Measurements from ENCODE around the gene NUP93. TPM values are rescaled to one million over a fixed set of nuclear protein-coding genes. Genes with fewer than 3 reads are reported as not detected.

Gene NUP93
- total RNA-seq, 2 experiments from 2014 or later = 129 to 143 TPM

GRCh38 chr16:56765949-56766348, 36.0 kb downstream of the NUP93 start:
- ChIA-PET POLR2A (no interaction called here), CTCF (interaction anchor here (0.6 to 1.1 kb wide), 3 partner anchors 63 to 86 kb away, joined by 3 read pairs; no protein-coding TSS in a partner anchor)
- ATAC-seq (no peak), DNase-seq (no peak)
- Mint-ChIP-seq H3K4me1 (ENCODE audit: low read depth) (peaks cover 4% of the 10 kb centered on the region), H3K9me3 (ENCODE audit: insufficient read depth) (no peaks in the 10 kb centered on the region), H3K27ac (no peak overlapping the region), H3K27me3 (ENCODE audit: low read depth) (no peaks in the 10 kb centered on the region), H3K36me3 (ENCODE audit: low read depth) (peaks cover 16% of the 10 kb centered on the region), H3K4me3 (no peak overlapping the region)

GRCh38 chr16:56767024-56767423, 37.1 kb downstream of the NUP93 start:
- no peak for ATAC-seq
- CTCF ChIA-PET = interaction anchor here (1.0 kb wide), 1 partner anchor 26 kb away, joined by 3 read pairs; no protein-coding TSS in a partner anchor

DNA sequence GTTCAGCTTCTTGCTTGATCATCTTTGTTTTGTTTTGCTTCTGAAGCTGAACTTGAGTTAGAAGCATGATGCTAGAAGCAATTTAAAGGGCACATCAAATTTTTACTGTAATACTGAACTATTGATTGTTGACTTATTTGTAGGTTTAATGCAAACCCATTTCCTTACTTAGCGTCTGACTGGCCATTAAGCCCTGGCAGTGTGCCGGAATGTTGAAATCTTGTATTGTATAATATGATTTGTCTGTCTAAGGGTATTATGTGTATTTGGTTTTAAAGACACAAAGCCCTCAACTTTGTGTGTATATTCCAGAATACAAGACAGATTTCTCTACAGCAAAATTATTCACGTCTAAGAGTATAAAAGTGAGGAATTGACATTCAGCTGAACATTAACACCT, 39.7 kb downstream of the NUP93 start:
- no peak for DNase-seq
- ATAC-seq = no peak
- Mint-ChIP-seq H3K36me3 (ENCODE audit: low read depth) (peaks cover 5% of the 10 kb centered on the region), H3K4me1 (ENCODE audit: low read depth) (peaks cover 24% of the 10 kb centered on the region), H3K9me3 (ENCODE audit: insufficient read depth) (no peaks in the 10 kb centered on the region), H3K27ac (no peak overlapping the region), H3K4me3 (no peak overlapping the region), H3K27me3 (ENCODE audit: low read depth) (no peaks in the 10 kb centered on the region)
- ChIA-PET CTCF (interaction anchor here (1.1 to 1.2 kb wide), 2 partner anchors 20 to 68 kb away, joined by 3 to 4 read pairs; no protein-coding TSS in a partner anchor), POLR2A (interaction anchor here (1.1 kb wide), 1 partner anchor 10 kb away, joined by 3 read pairs; no protein-coding TSS in a partner anchor)

More at GRCh38 chr16:56767024-56767423, 37.1 kb downstream of the NUP93 start:
- DNase-seq = no peak
- Mint-ChIP-seq H3K36me3 (ENCODE audit: low read depth) (peaks cover 11% of the 10 kb centered on the region), H3K9me3 (ENCODE audit: insufficient read depth) (no peaks in the 10 kb centered on the region), H3K4me3 (no peak overlapping the region), H3K27me3 (ENCODE audit: low read depth) (no peaks in the 10 kb centered on the region), H3K27ac (peak overlapping the region; percentile 23), H3K4me1 (ENCODE audit: low read depth) (peaks cover 14% of the 10 kb centered on the region)
- POLR2A ChIA-PET = no interaction called here

- POLR2A ChIA-PET = interaction anchor here (1.2 kb wide), 1 partner anchor 161 kb away, joined by 4 read pairs; no protein-coding TSS in a partner anchor
- H3K4me3 Mint-ChIP-seq = peak overlapping the region; percentile 16
- no peaks in the 10 kb centered on the region for H3K9me3 Mint-ChIP-seq (ENCODE audit: insufficient read depth)
- ATAC-seq (peak; percentile 47), DNase-seq (no peak)
- no peaks in the 10 kb centered on the region for H3K36me3 Mint-ChIP-seq (ENCODE audit: low read depth)
- H3K4me1 Mint-ChIP-seq (ENCODE audit: low read depth) = peaks cover 23% of the 10 kb centered on the region
- H3K27ac Mint-ChIP-seq = peak overlapping the region; percentile 74
- CTCF ChIA-PET = interaction anchor here (1.2 kb wide), 1 partner anchor 22 kb away, joined by 3 read pairs; no protein-coding TSS in a partner anchor
- no peaks in the 10 kb centered on the region for H3K27me3 Mint-ChIP-seq (ENCODE audit: low read depth)
These were observed 41.8 kb downstream of the NUP93 start for GRCh38 chr16:56771558-56772279.

GRCh38 chr16:56773532-56773931, 43.6 kb downstream of the NUP93 start:
- Mint-ChIP-seq H3K36me3 (ENCODE audit: low read depth) (no peaks in the 10 kb centered on the region), H3K27ac (no peak overlapping the region), H3K4me1 (ENCODE audit: low read depth) (peaks cover 23% of the 10 kb centered on the region), H3K9me3 (ENCODE audit: insufficient read depth) (no peaks in the 10 kb centered on the region), H3K4me3 (no peak overlapping the region), H3K27me3 (ENCODE audit: low read depth) (no peaks in the 10 kb centered on the region)
- CTCF ChIA-PET = no interaction called here
- ATAC-seq = no peak
- POLR2A ChIA-PET = no interaction called here
- no peak for DNase-seq

DNA sequence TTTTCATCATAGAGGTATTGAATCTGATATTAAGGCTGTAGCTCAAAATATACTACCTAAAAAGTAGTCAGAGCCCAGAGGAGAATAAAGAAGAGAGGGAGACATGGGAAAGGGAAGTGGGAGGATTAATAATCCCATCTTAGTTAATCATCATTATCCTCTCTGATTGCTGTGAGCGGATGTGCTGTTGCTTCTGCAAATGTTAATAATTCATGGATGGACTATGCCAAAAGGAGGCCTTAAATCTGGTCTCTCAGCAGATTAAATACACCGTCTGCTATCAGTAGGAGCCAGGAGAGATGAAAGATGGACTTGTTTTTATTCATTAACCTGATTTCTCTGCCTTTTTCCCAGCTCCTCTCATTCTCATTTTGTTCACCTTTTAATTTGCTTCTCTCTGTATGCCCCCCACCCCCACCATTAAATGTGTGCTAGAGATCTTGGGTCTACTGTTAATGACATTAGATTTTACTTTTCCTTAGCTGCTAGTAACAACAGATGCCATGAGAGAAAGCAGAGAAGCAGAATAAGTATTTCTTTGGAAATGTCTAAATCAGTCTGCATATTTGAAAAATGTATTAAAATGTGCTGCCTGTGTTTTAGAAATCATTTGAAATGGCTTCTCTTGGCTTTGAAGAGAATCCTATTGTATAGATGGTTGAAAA, 44.2 kb downstream of the NUP93 start:
- H3K9me3 Mint-ChIP-seq (ENCODE audit: insufficient read depth) = no peaks in the 10 kb centered on the region
- H3K4me1 Mint-ChIP-seq (ENCODE audit: low read depth) = peaks cover 23% of the 10 kb centered on the region
- H3K27ac Mint-ChIP-seq = no peak overlapping the region
- POLR2A ChIA-PET = interaction anchor here (0.6 kb wide), 1 partner anchor 68 kb away, joined by 4 read pairs; no protein-coding TSS in a partner anchor
- no peak overlapping the region for H3K4me3 Mint-ChIP-seq
- H3K36me3 Mint-ChIP-seq (ENCODE audit: low read depth) = no peaks in the 10 kb centered on the region
- no peak for DNase-seq
- CTCF ChIA-PET = no interaction called here
- ATAC-seq = no peak
- no peaks in the 10 kb centered on the region for H3K27me3 Mint-ChIP-seq (ENCODE audit: low read depth)

- DNase-seq = no peak
- CTCF ChIA-PET = no interaction called here
- Mint-ChIP-seq H3K9me3 (ENCODE audit: insufficient read depth) (no peaks in the 10 kb centered on the region), H3K4me3 (no peak overlapping the region), H3K4me1 (ENCODE audit: low read depth) (peaks cover 29% of the 10 kb centered on the region), H3K36me3 (ENCODE audit: low read depth) (no peaks in the 10 kb centered on the region), H3K27me3 (ENCODE audit: low read depth) (no peaks in the 10 kb centered on the region), H3K27ac (no peak overlapping the region)
- POLR2A ChIA-PET = no interaction called here
- no peak for ATAC-seq
These were observed 45.2 kb downstream of the NUP93 start for GRCh38 chr16:56775162-56775561.

DNA sequence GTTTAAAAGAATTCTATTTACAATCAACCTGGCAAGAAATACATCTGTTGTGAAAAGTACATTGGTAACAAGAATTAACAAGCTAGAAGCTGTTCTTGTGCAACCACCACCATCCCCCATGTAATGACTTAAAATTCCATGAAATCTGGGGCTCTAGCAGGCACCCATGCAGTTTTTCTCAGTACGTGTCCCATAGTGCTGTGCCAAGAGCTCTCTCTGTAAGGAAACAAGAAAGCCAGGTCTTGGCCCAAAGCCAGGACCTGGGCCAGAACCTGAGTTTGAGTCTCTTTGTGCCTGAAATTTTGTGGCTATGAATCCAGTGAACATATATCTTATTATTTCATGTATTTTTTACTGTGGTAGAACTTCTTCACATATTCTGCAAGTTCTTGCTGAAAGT, 46.6 kb downstream of the NUP93 start:
- H3K4me1 Mint-ChIP-seq (ENCODE audit: low read depth) = peaks cover 36% of the 10 kb centered on the region

GRCh38 chr16:56777001-56777400, 47.1 kb downstream of the NUP93 start:
- Mint-ChIP-seq H3K27ac (no peak overlapping the region), H3K4me3 (no peak overlapping the region), H3K9me3 (ENCODE audit: insufficient read depth) (no peaks in the 10 kb centered on the region), H3K4me1 (ENCODE audit: low read depth) (peaks cover 36% of the 10 kb centered on the region), H3K36me3 (ENCODE audit: low read depth) (no peaks in the 10 kb centered on the region), H3K27me3 (ENCODE audit: low read depth) (no peaks in the 10 kb centered on the region)
- ChIA-PET POLR2A (interaction anchor here (1.0 kb wide), 1 partner anchor 8 kb away, joined by 3 read pairs; no protein-coding TSS in a partner anchor), CTCF (interaction anchor here (0.6 to 1.0 kb wide), 2 partner anchors 52 to 316 kb away, joined by 3 to 4 read pairs; no protein-coding TSS in a partner anchor)
- ATAC-seq (no peak), DNase-seq (no peak)

More for the DNA sequence above, 46.6 kb downstream of the NUP93 start:
- ChIA-PET POLR2A (no interaction called here), CTCF (no interaction called here)
- Mint-ChIP-seq H3K9me3 (ENCODE audit: insufficient read depth) (no peaks in the 10 kb centered on the region), H3K27ac (no peak overlapping the region), H3K36me3 (ENCODE audit: low read depth) (no peaks in the 10 kb centered on the region), H3K27me3 (ENCODE audit: low read depth) (no peaks in the 10 kb centered on the region), H3K4me3 (no peak overlapping the region)
- ATAC-seq = no peak
- DNase-seq = no peak

GRCh38 chr16:56777482-56777881, 47.6 kb downstream of the NUP93 start:
- Mint-ChIP-seq H3K27me3 (ENCODE audit: low read depth) (no peaks in the 10 kb centered on the region), H3K4me3 (no peak overlapping the region), H3K4me1 (ENCODE audit: low read depth) (peaks cover 33% of the 10 kb centered on the region), H3K9me3 (ENCODE audit: insufficient read depth) (no peaks in the 10 kb centered on the region), H3K27ac (no peak overlapping the region), H3K36me3 (ENCODE audit: low read depth) (no peaks in the 10 kb centered on the region)
- POLR2A ChIA-PET = interaction anchor here (1.0 kb wide), 1 partner anchor 9 kb away, joined by 3 read pairs; no protein-coding TSS in a partner anchor
- CTCF ChIA-PET = interaction anchor here (0.6 to 1.1 kb wide), 3 partner anchors 16 to 315 kb away, joined by 3 to 4 read pairs (median 4); no protein-coding TSS in a partner anchor
- DNase-seq (no peak), ATAC-seq (no peak)

GRCh38 chr16:56779906-56780305, 50.0 kb downstream of the NUP93 start:
- ChIA-PET POLR2A (interaction anchor here (1.0 kb wide), 1 partner anchor 11 kb away, joined by 3 read pairs; no protein-coding TSS in a partner anchor), CTCF (interaction anchor here (0.6 to 1.9 kb wide), 5 partner anchors 9 to 106 kb away, joined by 3 to 5 read pairs (median 3); no protein-coding TSS in a partner anchor)
- H3K36me3 Mint-ChIP-seq (ENCODE audit: low read depth) = no peaks in the 10 kb centered on the region
- peaks cover 30% of the 10 kb centered on the region for H3K4me1 Mint-ChIP-seq (ENCODE audit: low read depth)
- no peaks in the 10 kb centered on the region for H3K9me3 Mint-ChIP-seq (ENCODE audit: insufficient read depth)
- H3K27me3 Mint-ChIP-seq (ENCODE audit: low read depth) = no peaks in the 10 kb centered on the region
- DNase-seq (no peak), ATAC-seq (no peak)
- H3K4me3 Mint-ChIP-seq = no peak overlapping the region
- no peak overlapping the region for H3K27ac Mint-ChIP-seq

DNA sequence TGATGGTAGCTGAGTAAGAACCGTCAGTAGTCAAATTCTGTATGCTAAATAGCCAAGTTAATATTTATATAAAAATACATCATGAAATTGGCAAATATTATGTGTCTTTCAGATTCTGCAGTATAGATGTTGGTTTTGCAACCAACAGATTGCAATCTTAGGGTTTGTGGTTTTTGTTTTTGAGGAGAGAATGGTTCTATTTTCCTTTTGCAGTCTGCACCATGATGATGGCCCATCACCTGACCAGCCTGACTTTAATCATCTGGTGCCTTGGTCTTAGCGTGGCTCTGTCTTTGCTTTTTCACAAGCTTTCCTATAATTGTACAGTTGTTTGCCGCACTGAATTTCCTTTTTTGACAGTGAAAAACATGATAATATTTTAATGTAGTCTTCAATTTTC, 50.7 kb downstream of the NUP93 start:
- Mint-ChIP-seq H3K36me3 (ENCODE audit: low read depth) (no peaks in the 10 kb centered on the region), H3K27ac (no peak overlapping the region), H3K4me3 (no peak overlapping the region), H3K9me3 (ENCODE audit: insufficient read depth) (no peaks in the 10 kb centered on the region), H3K27me3 (ENCODE audit: low read depth) (no peaks in the 10 kb centered on the region), H3K4me1 (ENCODE audit: low read depth) (peaks cover 30% of the 10 kb centered on the region)
- CTCF ChIA-PET = interaction anchor here (1.2 to 1.9 kb wide), 4 partner anchors 8 to 107 kb away, joined by 3 to 5 read pairs (median 4); no protein-coding TSS in a partner anchor
- POLR2A ChIA-PET = no interaction called here
- ATAC-seq = peak; percentile 76
- DNase-seq = peak; percentile 33

All from activated CD8-positive, alpha-beta T cell treated with anti-CD3 and anti-CD28 coated beads, Interleukin-2, amount 10 ng/mL, durations not matched to agents 7 days and 5 days (primary cell).